CD4-positive, CD25-positive, alpha-beta regulatory T cell (primary cell): Measurements from ENCODE around the gene GCSH. TPM values are rescaled to one million over a fixed set of nuclear protein-coding genes. Genes with fewer than 3 reads are reported as not detected.

Experiments
- ATAC-seq, 2 donors: fragments of 150-1000 bp; cut with Tn5 transposase; one replicate each; pipeline ENCODE4 v1.10.0; 2021; ENCODE audit warnings: low read depth in 2 of 2, moderate number of reproducible peaks in 2 of 2, moderate library complexity in 1 of 2
- DNase-seq, 3 donors: peaks; one replicate each; pipeline versions ENCODE4 v3.0.0 to v3.0.0-alpha.2; 2012 to 2022; ENCODE audit warnings: mixed read lengths in 1 of 3
- H3K27ac ChIP-seq: one replicate; pipeline ENCODE4 v1.7.0; 2013; ENCODE audit warnings: mild to moderate bottlenecking, low read length; ENCODE audit not compliant: insufficient read depth, poor library complexity, severe bottlenecking
- H3K27me3 ChIP-seq: one replicate; pipeline ENCODE4 v1.7.0; 2013; ENCODE audit warnings: low read length; ENCODE audit not compliant: control insufficient read depth, insufficient read depth
- H3K36me3 ChIP-seq: one replicate; pipeline ENCODE4 v1.7.0; 2013; ENCODE audit warnings: mild to moderate bottlenecking, low read length, moderate library complexity; ENCODE audit not compliant: control insufficient read depth, insufficient read depth
- H3K4me1 ChIP-seq: 2 replicates; pipeline ENCODE4 v1.7.0; 2013; ENCODE audit warnings: mild to moderate bottlenecking, low read length; ENCODE audit not compliant: insufficient read depth, control insufficient read depth, poor library complexity, severe bottlenecking
- H3K4me3 ChIP-seq: one replicate; pipeline ENCODE4 v1.7.0; 2013; ENCODE audit warnings: low read depth, mild to moderate bottlenecking, low read length, moderate library complexity
- H3K9me3 ChIP-seq, 2 experiments: 1 replicate in 1 of 2; 2 replicates in 1 of 2; pipeline ENCODE4 v1.7.0; 2013; ENCODE audit warnings: low read length in 2 of 2, mild to moderate bottlenecking in 1 of 2, moderate library complexity in 1 of 2; ENCODE audit not compliant: control insufficient read depth in 2 of 2
- H3K27ac Mint-ChIP-seq, 3 donors: one replicate each; pipeline ENCODE4 v1.8.0; 2020 to 2022; ENCODE audit warnings: mild to moderate bottlenecking in 3 of 3, mixed read lengths in 3 of 3, moderate library complexity in 2 of 3
- H3K27me3 Mint-ChIP-seq: one replicate; pipeline ENCODE4 v1.8.0; 2022; ENCODE audit warnings: mild to moderate bottlenecking, mixed read lengths
- H3K36me3 Mint-ChIP-seq: one replicate; pipeline ENCODE4 v1.8.0; 2020; ENCODE audit warnings: mixed read lengths
- H3K4me1 Mint-ChIP-seq, 4 donors: one replicate each; pipeline ENCODE4 v1.8.0; 2020 to 2022; ENCODE audit warnings: mixed read lengths in 4 of 4, mild to moderate bottlenecking in 1 of 4
- H3K4me3 Mint-ChIP-seq, 4 donors: one replicate each; pipeline ENCODE4 v1.8.0; 2020 to 2022; ENCODE audit warnings: mild to moderate bottlenecking in 4 of 4, mixed read lengths in 4 of 4, moderate library complexity in 3 of 4
- H3K9me3 Mint-ChIP-seq, 7 donors: one replicate each; pipeline ENCODE4 v1.8.0; 2020 to 2022; ENCODE audit warnings: mixed read lengths in 7 of 7, mild to moderate bottlenecking in 3 of 7, moderate library complexity in 2 of 7
- polyA plus RNA-seq, 4 donors: library from polyadenylated mRNA; unstranded; fragments of 300-500 nt; fragmentation: Illumina TruSeq; gene quantifications; one replicate each; pipeline ENCODE4 v1.2.3, GENCODE V29; 2021
- total RNA-seq: library from RNA; stranded (reverse); gene quantifications from one replicate; pipeline ENCODE4 v1.2.3, GENCODE V29; 2022

The GCSH gene
- total and polyA plus RNA-seq, 5 donors from 2014 or later: 3.4 to 8.2 (median 6.3) TPM

DNA sequence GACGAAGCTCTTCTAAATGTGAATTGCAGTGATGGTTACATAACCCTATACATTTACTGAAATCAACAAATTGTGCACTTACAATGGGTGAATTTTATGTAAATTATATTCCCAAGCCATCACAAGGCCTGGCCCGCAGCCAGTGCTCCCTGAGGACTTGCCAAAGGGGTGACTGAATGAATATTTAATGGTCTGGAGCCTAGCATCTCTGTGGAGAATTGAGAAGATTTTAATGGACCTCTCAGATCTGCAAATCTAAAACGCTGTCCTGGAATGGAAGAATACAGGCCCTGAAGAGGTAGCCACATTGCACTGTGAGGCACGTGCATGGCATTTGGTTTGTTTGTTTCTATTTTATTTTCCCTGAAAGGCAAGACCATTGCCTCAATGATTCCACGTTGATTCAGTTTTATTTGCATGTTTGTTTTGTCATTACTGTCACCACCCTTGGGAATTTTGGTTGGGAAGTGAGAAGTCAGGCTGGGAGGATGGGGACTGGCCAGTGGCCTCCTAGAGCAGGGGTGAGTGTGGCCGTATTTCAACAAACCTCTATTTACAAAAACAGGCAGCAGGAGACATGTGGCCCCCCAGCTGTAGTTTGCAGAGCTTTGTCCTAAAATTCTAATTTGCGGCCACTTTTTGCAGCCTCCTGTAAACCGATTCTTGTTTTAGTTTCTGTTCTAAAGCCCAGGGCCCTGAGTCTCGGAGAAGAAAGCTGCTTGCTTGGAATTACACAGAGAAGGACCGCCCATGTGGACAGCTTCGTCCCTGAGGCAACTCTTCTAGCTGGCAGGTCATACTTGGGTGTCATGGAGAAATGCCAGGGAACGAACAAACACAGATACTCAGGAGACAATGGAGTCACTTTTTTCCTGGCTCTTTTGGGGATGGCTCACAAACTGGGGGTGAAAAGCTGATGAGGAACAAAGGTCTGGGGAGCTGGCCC lies 40.5 kb upstream of the GCSH start:
- Mint-ChIP-seq H3K9me3 (no peaks in the 10 kb centered on the region), H3K36me3 (no peaks in the 10 kb centered on the region), H3K27me3 (no peaks in the 10 kb centered on the region), H3K27ac (no peak overlapping the region), H3K4me1 (no peaks in the 10 kb centered on the region), H3K4me3 (no peak overlapping the region)
- no peaks in the 10 kb centered on the region for H3K36me3 ChIP-seq
- no peak for DNase-seq
- H3K4me3 ChIP-seq: no peak overlapping the region
- H3K9me3 ChIP-seq: no peaks in the 10 kb centered on the region
- H3K27me3 ChIP-seq: no peaks in the 10 kb centered on the region
- H3K27ac ChIP-seq: no peak overlapping the region
- no peaks in the 10 kb centered on the region for H3K4me1 ChIP-seq
- ATAC-seq: no peak

DNA sequence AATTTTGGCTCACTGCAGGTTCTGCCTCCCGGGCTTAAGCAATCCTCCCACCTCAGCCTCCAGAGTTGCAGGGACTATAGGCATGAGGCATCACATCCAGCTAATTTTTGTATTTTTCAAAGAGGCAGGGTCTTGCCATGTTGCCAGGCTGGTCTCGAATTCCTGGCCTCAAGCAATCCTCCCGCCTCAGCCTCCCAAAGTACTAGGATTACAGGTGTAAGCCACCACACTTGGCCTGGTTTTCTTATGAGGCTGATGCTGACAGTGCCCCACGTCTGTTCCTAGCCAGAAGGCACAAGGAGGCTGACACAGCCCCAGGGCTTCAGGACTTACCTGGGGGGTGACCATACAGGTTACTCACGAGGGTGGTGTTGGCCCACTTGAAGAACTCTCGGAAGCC lies 33.9 kb upstream of the GCSH start:
- Mint-ChIP-seq H3K27ac (no peak overlapping the region), H3K9me3 (no peaks in the 10 kb centered on the region)

DNA sequence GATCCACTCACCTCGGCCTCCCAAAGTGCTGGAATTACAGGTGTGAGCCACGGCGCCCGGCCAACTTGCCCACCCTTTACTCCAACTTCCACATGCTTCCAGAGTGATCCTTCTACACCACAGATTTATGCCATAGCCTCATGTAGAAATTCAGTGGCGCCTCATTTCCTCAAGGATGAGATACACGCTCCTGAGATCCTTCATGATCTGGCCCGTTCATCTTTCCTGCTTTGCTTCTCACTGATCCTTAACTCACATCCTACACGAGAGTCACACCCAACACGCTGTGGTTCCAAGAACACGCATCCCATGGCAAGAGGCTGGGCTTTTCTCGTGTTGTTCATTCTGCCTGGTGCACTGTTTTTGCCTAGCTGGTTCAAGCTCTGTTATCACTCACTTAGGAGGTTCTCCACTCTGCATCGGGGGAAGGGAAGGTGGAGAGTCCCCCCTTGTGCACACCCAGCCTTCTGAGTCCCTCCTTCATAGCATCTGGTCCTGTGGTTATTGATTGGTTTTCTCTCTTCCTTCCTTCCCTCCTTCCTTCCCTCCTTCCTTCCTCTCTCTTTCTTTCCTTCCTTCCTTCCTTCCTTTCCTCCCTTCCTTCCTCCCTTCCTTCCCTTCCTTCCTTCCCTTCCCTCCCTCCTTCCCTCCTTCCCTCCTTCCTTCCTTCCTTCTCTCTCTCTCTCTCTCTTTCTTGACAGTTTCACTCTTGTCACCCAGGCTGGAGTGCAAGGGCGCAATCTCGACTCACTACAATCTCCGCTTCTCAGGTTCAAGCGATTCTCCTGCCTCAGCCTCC lies 32.7 kb upstream of the GCSH start:
- H3K27ac ChIP-seq: no peak overlapping the region
- H3K9me3 ChIP-seq: no peaks in the 10 kb centered on the region

More for the DNA sequence above, 33.9 kb upstream of the GCSH start:
- no peak for ATAC-seq
- H3K4me3 Mint-ChIP-seq: no peak overlapping the region
- Histone ChIP-seq H3K27me3 (no peaks in the 10 kb centered on the region), H3K4me1 (no peaks in the 10 kb centered on the region), H3K9me3 (no peaks in the 10 kb centered on the region), H3K4me3 (no peak overlapping the region), H3K36me3 (no peaks in the 10 kb centered on the region), H3K27ac (no peak overlapping the region)
- no peak for DNase-seq
- no peaks in the 10 kb centered on the region for H3K27me3 Mint-ChIP-seq
- H3K36me3 Mint-ChIP-seq: no peaks in the 10 kb centered on the region
- no peaks in the 10 kb centered on the region for H3K4me1 Mint-ChIP-seq

DNA sequence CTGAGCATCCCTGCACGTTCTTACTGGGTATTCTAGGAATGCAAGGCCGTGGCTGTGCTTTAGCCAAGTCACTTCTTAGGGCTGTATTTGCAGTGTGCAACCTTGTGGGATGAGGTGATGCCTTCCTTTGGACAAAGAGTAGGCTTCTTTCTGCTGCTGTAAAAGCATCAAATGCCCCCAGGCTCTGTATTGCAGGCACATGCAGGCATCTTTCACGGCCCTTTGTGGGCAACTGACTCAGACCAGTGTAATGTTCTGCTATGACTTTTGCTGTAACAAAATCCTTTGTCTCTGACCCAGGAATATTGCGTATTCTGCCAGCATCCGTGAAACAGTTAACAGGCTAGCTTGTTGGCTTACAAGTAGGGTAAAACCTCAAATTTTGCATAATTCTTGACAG lies 30.9 kb upstream of the GCSH start:
- H3K27ac Mint-ChIP-seq: no peak overlapping the region
- H3K4me1 ChIP-seq: no peaks in the 10 kb centered on the region
- H3K36me3 ChIP-seq: no peaks in the 10 kb centered on the region
- H3K4me3 ChIP-seq: no peak overlapping the region
- no peaks in the 10 kb centered on the region for H3K4me1 Mint-ChIP-seq
- no peaks in the 10 kb centered on the region for H3K36me3 Mint-ChIP-seq
- no peak overlapping the region for H3K27ac ChIP-seq
- H3K4me3 Mint-ChIP-seq: no peak overlapping the region
- no peaks in the 10 kb centered on the region for H3K27me3 ChIP-seq
- ATAC-seq (no peak), DNase-seq (no peak)
- no peaks in the 10 kb centered on the region for H3K9me3 ChIP-seq
- no peaks in the 10 kb centered on the region for H3K27me3 Mint-ChIP-seq
- H3K9me3 Mint-ChIP-seq: peaks cover 0 to 3% (median 0%) of the 10 kb centered on the region in 7 donors

More for the DNA sequence above, 32.7 kb upstream of the GCSH start:
- Histone ChIP-seq H3K36me3 (no peaks in the 10 kb centered on the region), H3K27me3 (no peaks in the 10 kb centered on the region), H3K4me3 (no peak overlapping the region), H3K4me1 (no peaks in the 10 kb centered on the region)
- H3K4me1 Mint-ChIP-seq: no peaks in the 10 kb centered on the region
- ATAC-seq: no peak
- no peak for DNase-seq
- no peaks in the 10 kb centered on the region for H3K9me3 Mint-ChIP-seq
- no peak overlapping the region for H3K4me3 Mint-ChIP-seq
- no peak overlapping the region for H3K27ac Mint-ChIP-seq
- H3K36me3 Mint-ChIP-seq: no peaks in the 10 kb centered on the region
- no peaks in the 10 kb centered on the region for H3K27me3 Mint-ChIP-seq

DNA sequence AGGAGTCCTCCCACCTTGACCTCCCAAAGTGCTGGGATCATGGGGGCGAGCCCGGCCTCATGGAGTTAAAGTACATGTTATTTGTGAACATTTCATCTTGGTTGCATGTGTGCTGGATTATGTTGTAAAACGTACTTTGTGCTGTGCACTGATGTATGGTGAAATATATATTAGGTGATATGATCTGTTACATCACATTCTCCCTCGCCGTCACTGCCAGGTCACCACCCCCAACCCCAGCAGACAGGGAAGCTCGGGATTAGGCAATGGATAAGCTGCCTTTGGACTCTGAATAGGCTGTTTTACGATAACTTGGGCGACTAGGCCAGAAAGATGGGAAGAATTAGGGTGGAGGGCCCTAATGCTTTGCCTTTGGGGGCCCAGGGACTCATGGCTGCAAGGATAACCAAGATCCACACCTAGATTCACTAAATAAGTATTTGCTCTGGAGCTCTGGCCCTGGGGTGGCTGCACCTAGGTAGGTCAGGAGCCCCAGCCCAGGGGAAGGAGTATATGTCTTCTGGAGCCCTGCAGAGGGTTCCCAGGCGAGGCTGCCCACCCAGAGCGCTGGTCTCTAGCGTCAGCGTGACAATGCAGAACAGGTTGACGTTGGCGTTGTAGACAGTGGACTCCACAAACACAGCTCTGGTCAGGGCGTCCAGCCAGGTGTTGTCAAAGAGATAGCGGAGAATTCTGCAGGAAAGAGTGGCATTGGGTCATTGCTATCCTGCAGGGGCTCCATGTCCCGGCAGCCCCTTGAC lies 27.1 kb upstream of the GCSH start:
- Histone ChIP-seq H3K9me3 (no peaks in the 10 kb centered on the region), H3K4me3 (no peak overlapping the region), H3K4me1 (no peaks in the 10 kb centered on the region), H3K36me3 (no peaks in the 10 kb centered on the region), H3K27me3 (no peaks in the 10 kb centered on the region), H3K27ac (no peak overlapping the region)
- H3K9me3 Mint-ChIP-seq: peaks cover 0 to 3% (median 0%) of the 10 kb centered on the region in 7 donors
- H3K27ac Mint-ChIP-seq: no peak overlapping the region
- no peaks in the 10 kb centered on the region for H3K36me3 Mint-ChIP-seq
- no peaks in the 10 kb centered on the region for H3K27me3 Mint-ChIP-seq
- DNase-seq (no peak), ATAC-seq (no peak)
- no peak overlapping the region for H3K4me3 Mint-ChIP-seq
- H3K4me1 Mint-ChIP-seq: no peaks in the 10 kb centered on the region

DNA sequence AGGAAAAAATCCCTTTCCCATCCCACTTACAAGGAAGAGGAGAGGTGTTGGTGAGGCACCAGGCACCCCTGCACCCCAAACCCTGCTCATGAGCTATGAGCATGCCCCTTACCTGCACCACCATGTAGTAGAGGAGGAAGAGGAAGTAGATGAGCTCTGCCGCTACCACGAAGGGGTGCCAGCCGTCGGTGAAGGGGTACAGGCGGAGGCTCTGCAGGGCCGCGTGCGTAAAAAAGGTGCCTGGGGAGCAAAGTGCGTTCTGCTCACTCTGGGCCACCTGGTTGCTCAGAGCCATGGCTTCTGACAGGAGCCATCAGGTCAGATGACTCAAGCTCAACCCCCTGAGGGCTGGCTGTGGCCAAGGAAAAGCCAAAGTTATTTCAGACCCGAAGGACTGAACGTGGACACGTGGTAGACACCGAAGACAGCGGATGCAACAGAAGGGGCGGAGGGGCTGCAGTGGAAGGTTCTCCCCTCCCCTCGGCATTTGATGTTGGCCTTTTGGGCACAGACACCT lies 25.3 kb upstream of the GCSH start:
- Mint-ChIP-seq H3K4me1 (no peaks in the 10 kb centered on the region), H3K9me3 (peaks cover 0 to 3% (median 0%) of the 10 kb centered on the region in 7 donors), H3K27ac (no peak overlapping the region), H3K4me3 (no peak overlapping the region), H3K36me3 (no peaks in the 10 kb centered on the region), H3K27me3 (no peaks in the 10 kb centered on the region)
- no peak overlapping the region for H3K27ac ChIP-seq
- H3K36me3 ChIP-seq: no peaks in the 10 kb centered on the region
- DNase-seq (no peak), ATAC-seq (no peak)
- H3K9me3 ChIP-seq: no peaks in the 10 kb centered on the region
- H3K4me3 ChIP-seq: no peak overlapping the region
- H3K27me3 ChIP-seq: no peaks in the 10 kb centered on the region
- no peaks in the 10 kb centered on the region for H3K4me1 ChIP-seq

DNA sequence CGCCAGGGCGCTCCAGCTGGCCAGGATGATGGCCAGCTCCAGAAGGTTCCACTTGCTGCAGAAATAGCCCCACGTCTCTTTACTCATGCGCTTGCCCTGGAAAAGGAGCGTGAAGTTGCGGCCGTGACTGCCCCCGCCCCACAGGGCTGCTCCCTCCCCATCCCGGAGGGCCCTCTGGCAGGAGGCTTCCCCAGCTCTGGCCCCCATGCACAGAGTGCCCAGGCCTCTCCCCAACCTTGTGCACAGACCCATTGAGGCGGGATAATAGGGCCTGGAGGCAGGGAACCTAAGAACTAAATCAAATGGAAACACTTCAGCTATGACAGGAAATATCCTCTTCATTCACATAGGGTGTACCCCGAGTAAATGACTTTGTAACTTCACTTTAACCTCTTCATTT lies 21.2 kb upstream of the GCSH start:
- no peak for DNase-seq

More for the DNA sequence above, 21.2 kb upstream of the GCSH start:
- Histone ChIP-seq H3K4me1 (no peaks in the 10 kb centered on the region), H3K27me3 (no peaks in the 10 kb centered on the region), H3K27ac (no peak overlapping the region), H3K9me3 (no peaks in the 10 kb centered on the region), H3K4me3 (no peak overlapping the region), H3K36me3 (no peaks in the 10 kb centered on the region)
- Mint-ChIP-seq H3K4me3 (no peak overlapping the region), H3K27me3 (no peaks in the 10 kb centered on the region), H3K9me3 (peaks cover 0 to 2% (median 0%) of the 10 kb centered on the region in 7 donors), H3K36me3 (no peaks in the 10 kb centered on the region), H3K4me1 (no peaks in the 10 kb centered on the region), H3K27ac (no peak overlapping the region)
- ATAC-seq: no peak
